Measurements from ENCODE around the gene ARHGEF12.

ARHGEF12 gene

DNA sequence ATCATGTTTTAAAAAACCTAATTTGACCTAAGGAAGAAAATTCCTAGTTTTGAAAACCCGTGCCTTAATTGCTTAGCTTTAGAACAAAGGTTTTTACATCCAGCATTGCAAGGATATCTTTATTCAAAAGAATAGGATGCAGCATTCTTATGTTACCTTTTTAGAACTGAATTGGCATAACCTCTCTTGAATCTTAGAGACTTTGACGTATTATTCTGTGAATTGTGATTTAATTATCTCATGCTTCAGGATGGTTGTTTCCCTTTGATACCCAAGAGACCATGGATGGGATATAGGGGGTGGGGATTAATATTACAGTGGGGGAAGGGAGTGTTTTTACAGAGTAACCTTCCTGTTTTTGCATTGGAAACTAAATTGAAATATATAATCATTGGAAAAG, 49.4 kb downstream of the ARHGEF12 start:
- DNase-seq (ENCODE audit: low spot score), result no peak

DNA sequence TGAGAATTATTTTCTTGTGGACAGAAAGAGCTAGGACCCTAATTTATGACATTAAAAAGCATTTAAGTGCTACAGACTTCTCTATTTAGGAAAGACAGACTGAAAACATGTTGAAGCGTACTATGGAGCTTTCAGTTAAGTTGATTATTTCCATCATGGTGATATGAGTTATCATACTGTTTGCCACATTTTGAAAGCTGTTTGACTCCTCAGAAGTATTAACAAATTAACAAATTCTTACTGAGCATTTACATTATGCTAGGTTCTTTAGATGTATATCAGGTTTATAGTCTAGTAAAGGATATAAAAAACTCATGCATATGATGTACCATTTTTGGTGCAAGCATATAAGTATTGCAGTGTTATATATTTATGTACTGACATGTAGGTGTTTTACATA, 50.1 kb downstream of the ARHGEF12 start:
- no peak for DNase-seq (ENCODE audit: low spot score)

DNA sequence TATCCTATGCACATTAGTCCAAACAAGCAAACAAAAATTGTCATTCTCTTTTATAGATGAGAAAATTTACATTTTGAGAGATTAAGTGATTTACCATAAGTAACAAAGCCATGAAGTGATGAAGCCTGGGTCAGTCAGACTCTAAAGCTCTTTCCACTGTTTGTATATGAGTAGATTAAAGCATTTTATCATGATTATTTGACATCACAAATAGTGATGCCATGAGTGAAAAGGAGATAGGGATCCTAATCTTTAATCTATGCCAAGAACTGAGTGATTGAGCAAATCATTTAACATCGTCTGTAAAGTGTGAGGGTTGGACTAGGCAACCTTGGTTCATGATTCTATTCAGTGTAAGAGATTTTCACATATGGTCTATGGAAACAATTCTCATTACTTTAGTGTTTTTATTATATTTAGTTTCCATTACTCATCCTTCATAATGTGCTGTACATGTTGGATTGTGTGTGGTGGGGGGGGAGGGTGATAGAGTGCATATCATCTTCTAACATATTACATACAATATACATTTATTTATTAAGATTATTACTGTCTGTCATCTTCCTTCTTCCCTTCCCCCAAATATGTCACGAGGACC, 50.7 kb downstream of the ARHGEF12 start:
- no peak for DNase-seq (ENCODE audit: low spot score)

DNA sequence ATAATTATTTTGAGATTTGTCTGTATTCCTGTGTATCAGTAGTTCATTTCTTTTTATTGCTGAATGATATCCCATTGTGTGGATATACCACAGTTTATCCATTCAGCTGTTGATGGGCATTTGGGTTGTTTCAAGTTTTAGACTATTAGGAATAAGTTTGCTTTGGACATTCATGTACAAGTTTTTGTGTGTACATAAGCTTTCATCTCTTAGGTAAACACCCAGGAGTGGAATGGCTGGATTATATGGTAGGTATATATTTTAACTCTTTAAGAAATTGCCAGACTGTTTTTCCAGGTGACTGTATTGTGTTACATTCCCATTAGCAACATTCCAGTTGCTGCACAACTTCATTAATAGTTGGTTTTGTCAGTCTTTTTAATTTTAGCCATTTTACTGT, 52.0 kb downstream of the ARHGEF12 start:
- no peak for DNase-seq (ENCODE audit: low spot score)

DNA sequence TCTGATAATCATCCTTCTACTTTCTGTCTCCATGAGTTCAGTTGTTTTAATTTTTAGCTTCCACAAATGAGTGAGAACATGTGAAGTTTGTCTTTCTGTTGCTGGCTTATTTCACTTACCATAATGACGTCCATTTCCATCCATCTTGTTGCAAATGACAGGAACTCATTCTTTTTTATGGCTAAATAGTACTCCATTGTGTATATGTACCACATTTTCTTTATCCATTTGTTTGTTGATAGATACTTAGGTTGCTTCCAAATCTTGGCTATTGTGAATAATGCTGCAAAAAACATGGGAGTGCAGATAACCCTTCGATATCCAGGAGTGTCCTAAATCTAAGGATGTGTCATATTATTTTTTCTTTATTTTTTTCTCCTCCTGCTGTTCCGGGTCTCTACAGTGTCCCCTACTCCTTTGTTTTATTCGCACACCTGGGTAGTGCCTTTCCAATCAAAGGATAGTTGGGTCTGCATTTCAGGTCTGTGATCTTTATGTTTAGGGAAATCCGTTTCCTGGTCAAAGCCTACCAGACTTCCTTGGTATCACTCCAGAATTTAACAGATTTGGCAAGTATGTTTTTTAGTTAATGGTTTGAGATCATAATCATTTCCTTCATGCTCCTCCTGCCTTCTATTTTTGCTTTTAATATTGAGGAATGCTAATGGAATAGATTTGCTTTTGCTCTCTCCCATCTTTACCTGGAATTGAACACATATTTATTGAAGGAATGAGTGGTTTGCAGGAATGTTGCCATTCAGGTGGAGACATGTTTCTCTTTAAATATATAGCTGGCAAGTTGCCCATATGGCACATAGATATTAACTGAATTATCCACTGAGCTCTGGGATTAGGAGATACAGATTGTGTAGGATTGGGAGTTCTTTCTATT, 53.7 kb downstream of the ARHGEF12 start:
- DNase-seq (ENCODE audit: low spot score), result no peak

DNA sequence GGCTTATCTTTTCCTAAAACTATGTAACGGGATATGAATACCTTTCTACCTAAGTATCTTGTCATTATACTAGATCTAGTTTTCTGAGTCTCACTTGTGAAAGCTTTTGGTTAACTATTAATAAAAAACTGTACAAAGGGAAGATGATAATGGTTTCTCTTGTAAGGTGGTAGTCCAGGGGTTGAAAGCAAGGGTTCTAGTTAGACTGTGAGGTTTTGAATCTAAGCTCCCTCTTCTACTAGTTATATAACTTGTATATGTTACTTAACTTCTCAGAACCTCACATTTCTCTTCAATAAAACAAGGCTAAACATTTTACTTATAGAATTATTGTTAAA, 54.3 kb downstream of the ARHGEF12 start:
- no peak for DNase-seq (ENCODE audit: low spot score)

DNA sequence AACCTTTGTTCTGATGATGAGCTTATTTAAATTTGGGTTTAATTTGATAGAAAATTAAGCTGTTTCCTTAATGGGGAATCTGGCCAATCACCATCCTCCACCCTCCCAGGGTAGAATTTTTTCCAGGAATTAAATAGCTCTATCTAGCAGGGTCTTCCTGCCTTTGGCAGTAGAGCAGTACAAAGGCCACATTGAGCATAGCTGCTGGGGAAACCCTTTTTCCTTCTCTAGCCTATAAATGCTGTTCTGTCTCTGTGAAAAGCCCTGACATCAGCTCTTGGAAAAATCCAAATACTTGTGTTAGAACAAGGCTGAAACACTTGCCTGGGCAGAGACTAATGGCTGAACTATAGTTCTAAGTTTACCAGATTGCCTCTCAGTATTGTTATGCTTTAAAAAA, 55.1 kb downstream of the ARHGEF12 start:
- DNase-seq (ENCODE audit: low spot score), result no peak

DNA sequence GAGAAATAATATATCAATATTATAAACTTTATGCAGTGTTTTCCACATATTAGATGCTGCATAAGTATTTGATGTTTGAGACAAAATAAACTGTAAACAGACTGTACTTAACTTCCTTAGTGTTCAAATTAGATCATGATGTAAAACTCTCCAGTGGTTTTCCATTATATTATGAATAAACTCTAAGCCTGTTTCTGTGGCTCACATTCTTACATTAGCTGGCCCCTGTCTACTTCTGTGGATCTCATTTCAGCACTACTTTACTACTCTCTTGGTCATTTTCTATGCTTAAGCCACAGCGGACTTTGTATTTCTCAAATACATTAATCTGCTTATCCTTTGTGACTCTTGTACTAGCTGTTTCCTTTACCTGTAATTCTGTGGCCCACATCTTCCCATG, 55.6 kb downstream of the ARHGEF12 start:
- no peak for DNase-seq (ENCODE audit: low spot score)

DNA sequence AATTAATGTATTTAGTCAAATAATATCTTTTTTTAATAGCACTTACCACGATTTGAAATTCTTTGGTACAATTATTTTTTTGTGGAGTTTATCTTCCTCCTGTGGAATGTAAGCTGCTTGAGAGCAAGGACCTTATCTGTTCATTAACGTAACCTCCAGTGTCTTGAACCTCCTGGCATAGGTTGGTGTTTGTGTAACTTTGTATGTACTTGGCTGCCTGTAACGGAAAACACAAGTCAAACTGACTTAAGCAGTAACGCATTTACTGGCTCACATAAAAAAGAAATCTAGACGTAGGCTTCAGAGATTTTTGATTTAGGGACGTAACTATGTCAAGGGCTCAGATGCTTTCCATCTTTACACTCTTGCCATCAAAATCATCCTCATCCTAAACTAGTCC, 56.1 kb downstream of the ARHGEF12 start:
- DNase-seq (ENCODE audit: low spot score), result no peak

DNA sequence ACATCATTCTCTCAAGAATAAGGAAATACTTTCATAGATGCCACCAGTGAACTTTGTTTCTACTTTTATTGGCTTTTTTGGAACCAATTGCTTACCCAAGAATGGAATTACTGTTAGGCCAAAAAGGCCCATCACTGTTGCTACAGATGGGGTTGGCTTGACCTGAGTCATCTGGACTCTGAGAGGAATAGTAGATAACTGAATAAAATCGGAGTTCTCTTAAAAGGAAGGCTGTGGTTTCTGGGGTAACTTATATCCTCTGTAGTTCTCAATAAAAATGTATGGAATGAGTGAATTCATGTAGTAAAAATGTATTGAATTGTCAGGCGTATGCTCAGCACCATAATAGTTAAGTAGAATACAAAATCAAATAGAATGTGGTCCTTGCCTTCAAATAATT, 56.6 kb downstream of the ARHGEF12 start:
- no peak for DNase-seq (ENCODE audit: low spot score)

DNA sequence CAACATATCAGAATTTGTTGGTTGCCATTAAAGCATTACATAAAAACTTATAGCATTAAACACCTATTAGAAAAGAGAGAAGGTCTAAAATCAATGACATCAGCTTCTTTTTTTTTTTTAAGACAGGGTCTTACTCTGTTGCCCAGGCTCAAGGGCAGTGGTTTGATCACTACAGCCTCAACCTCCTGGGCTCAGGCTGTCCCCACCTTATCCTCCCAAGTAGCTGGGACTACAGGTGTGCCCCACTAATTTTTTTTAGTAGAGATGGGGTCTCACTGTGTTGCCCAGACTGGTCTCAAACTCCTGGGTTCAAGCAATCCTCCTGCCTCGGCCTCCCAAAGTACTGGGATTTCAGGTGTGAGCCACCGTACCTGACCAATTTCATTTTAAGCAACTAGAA, 57.9 kb downstream of the ARHGEF12 start:
- no peak for DNase-seq (ENCODE audit: low spot score)

DNA sequence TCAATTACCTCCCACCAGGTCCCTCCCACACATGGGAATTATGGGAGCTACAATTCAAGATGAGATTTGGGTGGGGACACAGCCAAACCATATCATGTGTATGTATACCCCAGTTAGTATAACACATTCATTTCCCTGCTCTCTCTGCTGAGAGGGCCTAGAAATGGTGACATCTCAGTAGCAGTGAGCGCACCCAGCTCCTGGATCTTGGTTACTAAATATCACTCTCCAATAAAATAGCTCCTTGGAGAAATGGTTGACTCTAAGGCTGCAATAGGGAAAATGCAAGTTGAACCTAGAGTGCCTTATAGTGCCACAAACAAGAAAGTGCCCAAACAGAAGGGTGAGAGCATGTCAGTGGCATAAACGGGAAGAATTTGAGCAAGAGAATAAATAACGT, 59.6 kb downstream of the ARHGEF12 start:
- no peak for DNase-seq (ENCODE audit: low spot score)

DNA sequence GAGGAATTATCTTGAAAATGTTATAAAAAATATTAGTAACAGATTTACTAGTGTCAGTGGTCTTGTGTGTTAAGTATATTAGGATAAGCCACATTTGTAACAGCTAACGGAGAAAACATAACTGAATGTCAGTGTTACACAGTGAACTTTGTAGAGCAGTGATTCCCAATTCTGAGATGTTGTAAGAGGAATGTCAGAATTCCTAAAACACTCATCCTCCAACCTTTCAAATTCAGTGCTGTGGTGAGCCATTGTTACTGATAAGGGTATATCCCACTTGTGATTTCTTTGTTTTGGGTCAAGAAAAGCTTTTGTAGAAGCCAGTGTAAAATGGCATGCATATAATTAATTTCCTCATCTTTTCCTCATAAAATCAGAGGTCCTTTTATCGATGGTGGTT, 61.9 kb downstream of the ARHGEF12 start:
- DNase-seq (ENCODE audit: low spot score), result no peak

DNA sequence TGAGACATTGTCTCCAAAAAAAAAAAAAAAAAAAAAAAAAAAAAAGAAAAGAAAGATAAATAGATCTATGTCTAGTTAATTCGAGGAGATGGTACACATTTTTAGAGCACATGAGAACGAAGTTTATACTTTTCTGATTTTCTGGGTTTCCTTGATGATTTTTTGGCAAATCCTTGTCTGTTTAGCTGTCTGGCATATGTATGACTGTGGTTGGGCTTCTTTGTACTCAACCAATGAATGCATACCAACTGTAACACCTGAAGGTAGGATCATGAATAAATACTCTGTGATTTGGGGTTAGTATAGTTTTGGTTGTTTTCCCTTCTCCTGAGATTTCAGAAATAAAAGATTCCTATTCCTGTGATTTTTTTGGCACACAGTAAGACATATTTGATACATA, 63.1 kb downstream of the ARHGEF12 start:
- DNase-seq (ENCODE audit: low spot score), result no peak

DNA sequence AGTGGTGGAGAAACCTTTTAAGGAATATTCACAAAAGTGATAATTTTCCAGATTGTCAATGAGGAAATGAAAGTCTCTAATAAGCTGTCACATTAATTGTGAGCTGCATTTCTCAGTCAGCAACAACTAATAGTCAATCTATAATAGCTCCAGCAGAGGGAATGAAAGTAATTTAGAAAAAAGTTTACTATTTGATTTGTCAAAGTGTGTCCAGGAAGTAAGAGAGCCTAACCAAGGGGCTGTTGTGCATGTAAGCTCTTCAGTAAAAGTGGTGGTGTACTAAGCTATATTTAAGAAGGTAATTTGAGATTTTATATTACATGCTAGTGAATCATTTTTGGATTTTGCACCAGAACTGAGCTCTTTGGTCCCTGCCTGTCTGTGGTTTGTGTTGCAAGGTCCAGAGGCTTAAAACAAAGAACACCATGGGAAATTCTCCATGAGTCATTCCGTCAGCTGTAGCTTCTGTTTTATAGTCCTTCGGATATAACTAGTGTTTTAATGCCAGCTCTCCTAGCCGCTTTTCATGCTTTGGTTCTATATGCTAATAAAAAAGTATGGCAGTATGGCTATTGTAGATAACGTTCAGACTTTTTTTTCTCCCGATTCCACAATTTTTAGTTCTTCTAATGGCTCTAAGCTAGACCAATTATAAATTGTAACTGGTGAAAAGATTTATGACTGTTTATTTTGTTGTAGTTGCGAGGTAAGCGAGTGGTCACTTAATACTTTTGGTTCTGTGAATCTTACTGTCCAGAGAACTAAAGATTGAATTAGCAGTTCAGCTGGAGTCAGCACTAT, 64.6 kb downstream of the ARHGEF12 start:
- peak; percentile 27 for DNase-seq (ENCODE audit: low spot score)

DNA sequence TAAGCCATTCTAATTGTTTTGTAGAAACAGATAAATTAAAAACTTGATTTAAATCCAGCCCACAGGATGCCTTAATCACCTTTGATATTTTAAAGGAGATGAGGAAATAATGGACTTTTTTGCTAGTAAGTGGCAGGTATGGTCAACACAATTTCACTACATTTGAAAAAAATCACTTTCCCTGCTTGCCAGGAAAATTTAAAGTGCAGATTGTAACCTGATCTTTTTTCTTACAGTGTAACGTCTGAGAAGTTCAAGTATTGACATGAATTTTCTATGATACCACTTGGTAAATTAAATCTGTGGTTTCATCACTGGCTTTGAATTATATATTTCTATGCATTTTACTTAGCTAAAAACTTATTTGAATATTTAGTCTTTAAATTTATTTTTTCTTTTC, 65.3 kb downstream of the ARHGEF12 start:
- DNase-seq (ENCODE audit: low spot score), result no peak

DNA sequence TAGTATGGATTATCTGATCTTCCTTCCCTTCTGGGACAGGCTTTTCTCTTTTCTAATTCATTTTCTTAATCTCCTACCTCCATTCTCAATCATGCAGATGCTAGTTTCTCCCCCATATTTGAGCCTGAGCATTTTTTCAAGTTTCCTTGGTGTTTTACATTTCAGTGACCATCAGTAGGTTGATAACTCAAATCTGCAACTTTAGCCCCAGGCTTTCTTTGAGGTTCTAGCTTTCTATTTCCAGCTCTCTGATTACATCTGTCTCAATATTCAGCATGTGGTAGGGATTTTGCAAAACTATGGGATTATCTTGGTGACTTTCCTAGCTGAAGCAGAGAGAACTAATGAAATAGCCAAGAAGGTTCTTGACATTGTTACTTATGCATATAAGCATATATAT, 67.8 kb downstream of the ARHGEF12 start:
- no peak for DNase-seq (ENCODE audit: low spot score)

DNA sequence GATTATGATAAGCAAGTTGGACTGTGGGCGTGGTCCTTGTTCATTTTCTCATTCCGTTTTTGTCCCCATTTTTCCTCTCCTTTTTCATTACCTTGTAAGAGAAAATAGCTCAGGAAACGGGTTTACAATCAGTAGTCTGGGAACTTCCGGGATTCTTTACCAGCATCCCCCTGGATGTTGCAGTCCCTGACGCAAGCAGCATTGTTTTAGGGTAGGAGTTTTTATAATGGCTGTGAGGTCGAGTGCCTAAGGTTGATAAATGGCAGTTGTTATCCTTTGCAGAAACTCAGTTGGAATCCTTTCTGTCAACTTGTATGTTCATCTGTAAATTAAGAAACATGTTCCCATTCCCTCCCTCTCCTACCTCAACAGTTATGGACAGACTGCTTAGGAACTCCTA, 68.3 kb downstream of the ARHGEF12 start:
- DNase-seq (ENCODE audit: low spot score), result peak; percentile 31

DNA sequence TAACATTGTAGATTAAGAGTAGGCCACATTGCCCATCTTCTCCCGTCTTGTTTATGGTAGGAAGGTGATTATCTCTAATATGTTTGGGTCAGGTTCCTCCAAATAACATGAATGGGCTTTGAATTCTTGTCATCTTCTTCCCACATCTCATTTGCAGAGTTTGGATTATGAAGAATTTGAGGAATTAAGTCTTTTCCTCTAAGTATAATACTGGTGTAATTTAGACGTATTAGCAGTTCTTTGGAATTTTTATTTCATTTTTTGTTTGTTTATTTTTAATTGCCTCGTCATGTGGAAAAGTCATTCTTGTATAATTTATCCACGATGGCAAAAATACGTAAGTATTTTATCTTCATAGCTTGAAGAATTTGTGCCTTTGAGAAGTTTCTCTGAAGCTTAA, 73.4 kb downstream of the ARHGEF12 start:
- DNase-seq (ENCODE audit: low spot score), result no peak

DNA sequence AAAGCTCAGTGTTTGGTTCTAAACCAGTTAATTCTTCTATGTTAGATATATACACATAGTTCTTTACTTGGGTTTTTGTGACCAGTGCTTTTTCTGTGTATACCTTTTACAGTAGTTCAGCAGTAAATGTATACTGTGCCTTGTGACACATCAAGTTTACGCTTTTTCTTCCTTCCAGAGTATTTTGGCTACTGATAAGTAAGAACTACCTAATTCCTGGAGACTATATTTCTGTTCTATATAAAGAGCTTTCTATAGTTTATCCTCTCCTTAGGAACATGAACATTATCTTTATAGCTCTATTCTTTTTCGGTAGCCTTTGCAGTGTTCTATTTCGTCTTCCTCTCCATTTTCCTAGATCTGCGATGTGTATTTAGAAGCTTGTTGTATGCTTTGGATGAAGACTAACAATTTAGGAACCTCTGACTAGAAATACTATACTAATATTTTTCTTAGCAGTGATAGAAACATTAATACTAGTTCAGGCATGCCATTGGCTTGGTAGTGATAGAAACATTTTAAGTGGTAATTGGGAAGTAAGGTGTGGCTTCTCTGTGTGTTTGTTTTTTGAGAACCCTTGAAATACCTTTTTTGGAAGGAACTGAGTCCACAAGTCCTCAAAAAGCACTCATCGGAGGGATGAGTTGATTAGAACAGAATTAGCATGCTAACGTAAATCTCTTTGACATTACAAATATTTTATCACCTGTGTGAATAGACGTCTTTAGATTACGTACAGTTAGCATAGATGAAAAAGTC, 74.6 kb downstream of the ARHGEF12 start:
- DNase-seq (ENCODE audit: low spot score), result no peak

DNA sequence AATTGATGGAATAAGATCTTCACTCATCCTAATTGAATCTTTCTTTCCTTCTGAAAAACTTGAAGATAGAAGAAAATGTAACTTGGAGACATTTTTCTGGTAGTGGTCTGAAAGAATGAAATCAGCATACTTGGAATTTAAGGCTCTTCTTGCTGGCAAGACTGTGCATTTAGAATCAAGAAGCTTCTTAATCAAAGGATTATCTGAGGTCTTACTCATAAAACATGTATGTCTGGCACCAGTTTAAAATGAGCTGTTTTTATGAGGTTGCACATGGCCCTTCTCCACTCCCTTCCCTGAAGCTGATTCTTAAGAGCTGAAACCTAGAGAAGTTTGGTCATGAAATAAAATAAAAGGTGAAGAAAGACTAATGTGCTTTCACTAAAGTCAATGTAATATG, 77.3 kb downstream of the ARHGEF12 start:
- DNase-seq (ENCODE audit: low spot score), result no peak

DNA sequence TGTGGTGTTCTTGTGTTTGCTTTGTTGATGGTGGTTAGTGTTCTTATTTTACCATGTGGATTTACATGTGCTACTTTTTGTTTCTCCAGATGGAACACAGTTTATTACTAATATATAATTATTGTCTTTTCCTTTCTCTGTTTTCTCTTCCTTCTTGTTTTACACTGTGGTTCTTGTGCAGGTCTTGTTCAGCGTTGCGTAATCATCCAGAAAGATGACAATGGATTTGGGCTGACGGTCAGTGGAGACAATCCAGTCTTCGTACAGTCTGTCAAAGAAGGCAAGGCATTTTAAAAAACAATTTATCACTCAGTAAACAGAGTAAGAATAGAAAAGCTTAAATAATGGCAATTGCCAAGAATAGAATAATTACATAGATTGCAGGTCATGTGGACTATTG, 84.4 kb downstream of the ARHGEF12 start:
- no peak for DNase-seq (ENCODE audit: low spot score)

Measured in iPS-NIHi11 (cell line).